ENCODE results near the gene BRSK1.

DNA sequence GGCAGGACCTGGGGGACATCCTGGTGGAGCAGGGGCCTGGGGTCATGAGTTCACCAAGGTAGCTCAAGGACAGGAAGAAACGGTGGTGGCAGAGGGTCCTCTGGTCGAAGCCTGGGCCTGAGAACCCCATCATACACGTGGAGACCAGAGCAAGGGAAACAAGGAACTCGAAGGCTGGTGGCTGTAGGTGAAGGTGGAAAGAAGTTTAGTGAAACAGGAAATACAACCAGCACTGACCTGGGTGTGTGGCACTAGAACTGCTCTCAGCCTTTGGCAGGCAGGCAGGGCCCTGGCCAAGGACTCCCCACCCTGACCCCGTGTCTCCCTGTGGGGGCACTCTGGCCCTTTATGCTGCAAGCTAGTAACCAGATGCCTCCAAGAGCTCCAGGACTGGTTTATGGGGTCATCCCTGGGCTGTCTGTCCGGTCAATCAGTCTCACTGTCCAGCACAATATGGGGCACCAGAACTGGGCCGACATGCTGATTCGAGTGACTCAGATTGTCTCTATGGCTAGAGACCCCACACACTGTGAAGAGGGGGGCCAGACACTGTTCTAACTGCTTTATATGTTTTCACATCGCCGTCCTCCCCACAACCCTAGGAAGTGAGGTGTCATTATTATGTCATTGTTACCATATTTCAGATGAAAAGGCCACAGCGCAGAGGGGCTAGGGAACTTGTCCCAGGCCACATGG lies 67.0 kb downstream of the BRSK1 start:
- TF ChIP-seq, protein P1, sequence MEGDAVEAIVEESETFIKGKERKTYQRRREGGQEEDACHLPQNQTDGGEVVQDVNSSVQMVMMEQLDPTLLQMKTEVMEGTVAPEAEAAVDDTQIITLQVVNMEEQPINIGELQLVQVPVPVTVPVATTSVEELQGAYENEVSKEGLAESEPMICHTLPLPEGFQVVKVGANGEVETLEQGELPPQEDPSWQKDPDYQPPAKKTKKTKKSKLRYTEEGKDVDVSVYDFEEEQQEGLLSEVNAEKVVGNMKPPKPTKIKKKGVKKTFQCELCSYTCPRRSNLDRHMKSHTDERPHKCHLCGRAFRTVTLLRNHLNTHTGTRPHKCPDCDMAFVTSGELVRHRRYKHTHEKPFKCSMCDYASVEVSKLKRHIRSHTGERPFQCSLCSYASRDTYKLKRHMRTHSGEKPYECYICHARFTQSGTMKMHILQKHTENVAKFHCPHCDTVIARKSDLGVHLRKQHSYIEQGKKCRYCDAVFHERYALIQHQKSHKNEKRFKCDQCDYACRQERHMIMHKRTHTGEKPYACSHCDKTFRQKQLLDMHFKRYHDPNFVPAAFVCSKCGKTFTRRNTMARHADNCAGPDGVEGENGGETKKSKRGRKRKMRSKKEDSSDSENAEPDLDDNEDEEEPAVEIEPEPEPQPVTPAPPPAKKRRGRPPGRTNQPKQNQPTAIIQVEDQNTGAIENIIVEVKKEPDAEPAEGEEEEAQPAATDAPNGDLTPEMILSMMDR (IDR thresholded peaks at IDR 0.05): no peak
- no peak for TF ChIP-seq POLR2A (IDR thresholded peaks at IDR 0.05)
